Activated CD8-positive, alpha-beta memory T cell treated with anti-CD3 and anti-CD28 coated beads, Interleukin-2, amount 50 U/mL, for 1 hour (primary cell): ENCODE results near the gene C11orf68.
A peak's percentile ranks its signal among the peaks of the same experiment; 100 is the strongest.
"Not testable (repeated sequence)": the region's sequence is repeated elsewhere in the genome, so short reads cannot be mapped to it uniquely, and the experiment has no call there.

Source experiments
- DNase-seq: peaks from one replicate; pipeline ENCODE4 v3.0.0-alpha.2; 2020; ENCODE audit errors: extremely low read depth

Gene C11orf68

DNA sequence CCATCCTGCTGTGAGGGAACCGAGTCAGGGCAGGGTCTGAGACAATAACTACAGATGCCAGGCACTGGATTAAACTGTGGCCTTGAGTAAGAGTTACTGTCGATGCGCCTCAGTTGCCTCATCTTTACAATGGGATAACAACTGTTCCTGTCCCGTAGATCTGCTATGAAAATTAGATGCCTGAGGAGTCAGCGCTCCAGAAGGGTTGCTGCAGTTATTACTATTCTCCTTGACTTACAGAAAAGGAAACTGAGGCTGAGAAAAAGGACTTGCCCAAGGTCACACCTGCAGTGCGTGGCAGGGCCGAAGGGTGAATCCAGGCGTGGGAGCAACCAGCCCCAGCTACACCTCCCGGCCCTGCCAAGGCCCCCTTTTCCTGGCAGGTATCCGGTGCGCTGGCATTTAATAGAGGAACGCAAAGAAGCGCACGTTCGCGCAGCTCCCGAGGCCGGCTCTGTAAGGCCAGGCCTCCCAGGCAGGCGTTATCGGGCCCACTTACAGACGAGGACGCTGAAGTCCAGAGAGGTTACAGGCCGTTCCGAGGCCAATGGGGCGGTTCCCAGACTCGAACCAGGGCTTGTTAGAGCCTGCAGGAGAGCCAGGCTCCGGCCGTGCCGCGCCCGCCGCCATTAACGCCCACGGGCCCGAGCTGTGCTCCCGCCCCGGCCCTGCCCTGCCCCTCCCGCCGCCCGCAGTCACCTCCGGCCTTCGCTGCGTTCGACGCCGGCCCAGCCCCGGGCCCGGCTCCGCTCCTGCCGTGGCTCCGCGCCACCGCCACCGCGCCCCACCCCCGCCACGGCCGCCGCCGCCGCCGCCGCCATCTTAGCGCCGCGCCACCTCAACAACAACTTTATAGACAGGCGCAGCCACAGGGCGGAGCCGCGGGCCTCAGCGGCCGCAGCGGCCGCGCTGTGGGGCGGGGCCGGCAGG, at the start of gene C11orf68:
Gene C11orf68 (minus strand): TSS at position 852 of the 930 bp plus-strand sequence. CDS start 31 bp downstream, at position 821.
- DNase-seq: no peak

DNA sequence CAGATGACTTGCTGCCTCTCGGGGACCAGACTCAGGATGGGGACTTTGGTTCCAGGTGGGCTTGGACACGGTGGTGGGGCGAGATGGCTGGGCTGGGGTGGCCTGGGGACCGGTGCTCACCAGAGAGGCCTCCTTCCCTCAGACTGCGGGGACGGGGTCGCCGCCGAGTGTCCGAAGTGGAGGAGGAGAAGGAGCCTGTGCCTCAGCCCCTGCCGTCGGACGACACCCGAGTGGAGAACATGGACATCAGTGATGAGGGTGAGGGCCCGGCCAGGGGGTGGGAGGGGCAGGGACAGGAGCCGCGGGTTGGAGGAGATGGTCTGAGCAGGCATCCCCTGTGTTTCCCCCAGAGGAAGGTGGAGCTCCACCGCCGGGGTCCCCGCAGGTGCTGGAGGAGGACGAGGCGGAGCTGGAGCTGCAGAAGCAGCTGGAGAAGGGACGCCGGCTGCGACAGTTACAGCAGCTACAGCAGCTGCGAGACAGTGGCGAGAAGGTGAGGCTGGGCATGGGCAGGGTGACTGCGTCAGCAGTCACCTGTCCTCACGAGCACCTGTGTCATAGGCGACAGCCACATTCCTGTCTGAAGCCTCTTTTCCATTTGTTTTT, 48.6 kb upstream of the C11orf68 start:
- no peak for DNase-seq

DNA sequence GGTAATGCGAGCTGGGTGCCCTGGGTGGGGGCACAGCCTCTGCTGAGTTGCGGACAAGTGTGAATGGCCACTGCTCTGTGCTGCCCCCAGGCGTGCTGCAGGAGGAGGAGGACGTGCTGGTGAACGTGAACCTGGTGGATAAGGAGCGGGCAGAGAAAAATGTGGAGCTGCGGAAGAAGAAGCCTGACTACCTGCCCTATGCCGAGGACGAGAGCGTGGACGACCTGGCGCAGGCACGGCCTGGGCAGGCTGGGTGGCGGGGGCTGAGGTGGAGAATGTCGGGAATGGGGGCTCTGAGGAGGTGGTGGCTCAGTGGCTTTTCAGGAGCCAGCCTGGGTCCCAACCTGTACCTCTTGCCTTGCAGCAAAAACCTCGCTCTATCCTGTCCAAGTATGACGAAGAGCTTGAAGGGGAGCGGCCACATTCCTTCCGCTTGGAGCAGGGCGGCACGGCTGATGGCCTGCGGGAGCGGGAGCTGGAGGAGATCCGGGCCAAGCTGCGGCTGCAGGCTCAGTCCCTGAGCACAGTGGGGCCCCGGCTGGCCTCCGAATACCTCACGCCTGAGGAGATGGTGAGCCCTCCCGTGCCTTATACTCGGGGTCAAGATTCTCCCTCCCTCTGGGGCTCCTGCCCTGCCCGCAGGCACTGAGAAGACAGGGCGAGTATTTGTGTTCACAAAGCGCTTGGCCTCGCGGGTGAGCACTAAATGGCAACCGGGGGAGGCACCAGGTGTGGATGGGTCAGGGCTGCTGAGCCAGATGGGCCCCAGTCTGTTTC, 47.3 kb upstream of the C11orf68 start:
- DNase-seq: no peak

DNA sequence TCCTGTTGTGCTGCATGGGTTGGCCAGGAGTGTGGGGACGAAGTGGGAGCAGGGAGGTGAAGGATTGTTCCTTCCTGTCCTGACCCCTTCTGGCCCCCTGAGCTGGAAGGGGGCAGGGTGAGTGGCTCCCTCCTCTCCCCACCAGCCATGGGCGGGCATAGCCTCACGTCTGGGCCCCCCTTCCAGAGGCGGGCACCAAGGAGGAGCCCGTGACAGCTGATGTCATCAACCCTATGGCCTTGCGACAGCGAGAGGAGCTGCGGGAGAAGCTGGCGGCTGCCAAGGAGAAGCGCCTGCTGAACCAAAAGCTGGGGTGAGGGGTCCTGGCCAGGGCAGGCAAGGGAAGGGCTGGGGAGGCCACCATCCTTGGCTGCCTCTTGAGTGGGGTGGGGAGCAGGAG, 46.0 kb upstream of the C11orf68 start:
- DNase-seq: no peak

DNA sequence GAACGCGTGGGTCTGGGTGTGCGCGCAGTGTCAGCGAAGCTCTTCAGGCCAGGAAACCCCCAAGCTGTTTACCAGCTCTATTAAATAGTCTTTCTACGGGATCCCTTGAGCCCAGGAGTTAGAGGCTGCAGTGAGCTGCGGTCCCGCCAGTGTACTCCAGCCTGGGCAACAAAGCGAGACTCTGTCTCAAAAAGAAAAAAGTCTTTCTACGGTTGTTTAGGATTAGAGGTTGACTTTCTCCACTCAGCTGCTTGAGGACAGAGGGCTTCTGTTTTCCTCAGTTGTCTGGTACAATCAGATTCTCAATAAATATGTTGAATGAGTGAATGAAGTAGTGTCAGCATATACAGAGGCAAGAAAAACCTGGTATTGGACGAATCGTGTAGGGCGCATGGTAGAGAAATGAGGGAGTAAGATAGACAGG, 43.3 kb upstream of the C11orf68 start:
- no peak for DNase-seq

DNA sequence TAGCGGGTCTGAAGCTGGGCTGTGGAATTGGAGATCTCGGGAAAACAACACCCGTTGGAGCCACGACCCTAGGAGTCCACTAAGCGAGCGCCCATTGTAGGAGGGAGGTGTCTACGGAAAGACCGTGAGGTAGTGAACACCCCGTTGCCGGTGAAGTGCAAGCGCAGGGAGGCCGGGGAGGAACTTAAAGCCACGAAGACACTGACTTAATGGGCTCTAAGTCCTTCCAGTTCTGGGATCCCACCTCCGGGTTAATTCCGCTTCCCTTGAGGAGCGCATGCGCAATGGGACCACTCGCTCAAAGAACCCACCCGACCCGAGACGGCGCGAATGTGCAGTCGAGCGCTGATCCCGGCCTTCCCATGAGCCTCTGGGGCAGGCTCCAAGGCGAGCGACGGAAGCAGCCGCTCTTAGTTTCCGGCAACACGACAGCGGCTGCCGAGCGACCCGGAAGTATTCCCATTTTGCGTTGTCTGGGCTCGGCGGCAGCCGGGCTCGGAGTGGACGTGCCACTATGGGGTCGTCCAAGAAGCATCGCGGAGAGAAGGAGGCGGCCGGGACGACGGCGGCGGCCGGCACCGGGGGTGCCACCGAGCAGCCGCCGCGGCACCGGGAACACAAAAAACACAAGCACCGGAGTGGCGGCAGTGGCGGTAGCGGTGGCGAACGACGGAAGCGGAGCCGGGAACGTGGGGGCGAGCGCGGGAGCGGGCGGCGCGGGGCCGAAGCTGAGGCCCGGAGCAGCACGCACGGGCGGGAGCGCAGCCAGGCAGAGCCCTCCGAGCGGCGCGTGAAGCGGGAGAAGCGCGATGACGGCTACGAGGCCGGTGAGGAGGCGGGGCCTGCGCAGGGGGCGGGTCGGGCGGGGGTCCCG, 42.6 kb upstream of the C11orf68 start, which contains the start of gene SART1:
Gene SART1 (plus strand): TSS at position 468 of the 874 bp plus-strand sequence. CDS start 47 bp downstream, at position 515.
- peak; percentile 97 for DNase-seq

DNA sequence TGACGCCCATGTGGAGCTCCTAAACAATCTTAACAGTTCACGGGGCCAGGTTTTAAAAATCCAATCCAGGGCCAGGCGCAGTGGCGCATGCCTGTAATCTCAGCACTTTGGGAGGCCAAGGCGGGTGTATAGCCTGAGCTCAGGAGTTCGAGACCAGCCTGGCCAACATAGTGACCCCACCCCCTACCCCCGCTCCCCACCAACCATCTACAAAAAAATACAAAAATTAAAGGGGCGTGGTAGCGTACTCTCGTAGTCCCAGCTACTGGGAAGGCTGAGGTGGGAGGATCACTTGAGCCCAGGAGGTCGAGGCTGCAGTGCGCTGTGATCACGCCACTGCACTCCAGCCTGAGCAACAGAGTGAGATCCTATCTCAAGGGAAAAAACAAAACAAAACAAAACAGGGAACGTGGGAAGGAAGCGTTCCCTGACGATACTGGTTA, 42.0 kb upstream of the C11orf68 start:
- DNase-seq: no peak

DNA sequence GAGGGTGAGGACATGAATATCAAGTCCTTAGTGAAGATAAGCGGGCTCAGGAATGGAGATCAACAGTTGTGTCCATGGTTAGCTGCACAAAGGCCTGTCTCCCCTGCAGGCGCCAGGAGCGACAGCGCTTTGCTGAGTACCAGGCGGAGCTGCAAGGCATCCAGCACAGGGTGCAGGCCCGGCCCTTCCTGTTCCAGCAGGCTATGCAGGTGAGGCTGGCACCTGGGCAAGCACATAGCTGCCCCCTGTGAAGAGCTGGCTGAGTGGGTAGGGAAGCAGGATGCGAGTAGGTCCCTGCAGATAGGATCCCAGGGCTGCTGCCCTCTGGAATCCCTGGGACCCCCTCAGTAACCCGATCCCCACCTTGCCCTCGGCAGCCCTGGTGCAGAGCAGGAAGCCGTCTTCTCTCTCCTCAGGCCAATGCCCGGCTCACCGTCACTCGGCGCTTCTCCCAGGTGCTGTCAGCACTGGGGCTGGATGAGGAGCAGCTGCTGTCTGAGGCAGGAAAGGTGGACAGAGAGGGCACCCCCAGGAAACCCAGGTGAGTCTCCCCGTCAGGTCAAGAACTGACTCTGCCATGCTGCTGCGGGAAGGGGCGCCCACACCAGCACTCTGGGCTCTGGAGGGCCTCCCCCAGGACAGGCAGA, 40.0 kb upstream of the C11orf68 start:
- no peak for DNase-seq

DNA sequence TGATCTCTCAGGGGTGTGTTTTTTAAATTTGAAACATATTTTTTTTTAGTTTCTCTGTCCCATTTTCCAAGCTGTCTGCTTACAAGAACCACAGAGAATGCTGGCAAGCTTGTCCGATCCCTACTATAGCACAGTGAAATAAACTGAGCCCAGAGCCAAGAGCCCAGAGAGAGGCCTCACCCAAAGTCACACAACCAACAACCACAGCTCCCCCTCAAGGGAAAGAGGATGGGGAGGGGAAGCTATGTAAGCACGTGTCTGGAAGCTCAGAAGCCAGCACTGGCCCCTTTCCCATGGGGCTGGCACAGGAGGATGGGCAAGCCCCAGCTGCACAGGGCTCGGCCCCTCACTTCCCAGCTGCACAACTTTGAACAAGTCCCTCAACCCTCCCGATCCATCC, 39.4 kb upstream of the C11orf68 start:
- no peak for DNase-seq

DNA sequence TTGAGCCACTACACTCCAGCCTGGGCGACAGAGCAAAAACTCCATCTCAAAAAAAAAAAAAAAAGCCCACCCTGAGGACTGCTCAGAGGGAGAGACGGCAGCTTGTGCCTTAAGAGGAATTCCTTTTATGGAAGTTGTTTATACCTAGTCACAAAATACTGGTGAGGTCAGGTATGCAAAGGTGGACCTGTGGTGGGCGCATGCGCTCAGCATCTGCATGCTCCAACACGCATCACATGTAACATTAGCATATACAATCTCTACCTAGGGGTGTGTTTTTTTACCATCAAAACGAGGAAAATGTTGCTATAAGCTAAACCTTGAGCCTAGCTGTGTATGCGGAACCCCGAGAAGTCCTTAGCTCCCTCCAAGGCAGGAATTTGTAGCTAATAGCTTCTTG, 35.9 kb upstream of the C11orf68 start:
- no peak for DNase-seq

DNA sequence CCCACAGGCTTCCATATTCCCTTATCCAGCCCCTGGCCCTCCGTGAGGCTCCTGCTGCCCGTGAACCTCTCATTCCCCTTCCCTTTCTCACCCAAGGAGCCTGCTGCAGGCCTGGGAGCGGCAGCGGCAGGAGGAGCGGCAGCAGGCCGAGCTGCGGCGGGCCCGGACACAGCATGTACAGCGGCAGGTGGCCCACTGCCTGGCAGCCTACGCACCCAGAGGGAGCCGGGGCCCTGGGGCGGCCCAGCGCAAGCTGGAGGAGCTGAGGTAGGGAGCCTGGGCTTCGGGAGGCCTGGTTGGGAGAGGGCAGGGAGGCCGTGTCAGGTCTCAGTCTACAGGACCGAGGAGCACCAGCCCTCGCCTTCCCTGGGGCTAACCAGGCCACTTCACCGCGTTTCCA, 34.6 kb upstream of the C11orf68 start:
- no peak for DNase-seq

DNA sequence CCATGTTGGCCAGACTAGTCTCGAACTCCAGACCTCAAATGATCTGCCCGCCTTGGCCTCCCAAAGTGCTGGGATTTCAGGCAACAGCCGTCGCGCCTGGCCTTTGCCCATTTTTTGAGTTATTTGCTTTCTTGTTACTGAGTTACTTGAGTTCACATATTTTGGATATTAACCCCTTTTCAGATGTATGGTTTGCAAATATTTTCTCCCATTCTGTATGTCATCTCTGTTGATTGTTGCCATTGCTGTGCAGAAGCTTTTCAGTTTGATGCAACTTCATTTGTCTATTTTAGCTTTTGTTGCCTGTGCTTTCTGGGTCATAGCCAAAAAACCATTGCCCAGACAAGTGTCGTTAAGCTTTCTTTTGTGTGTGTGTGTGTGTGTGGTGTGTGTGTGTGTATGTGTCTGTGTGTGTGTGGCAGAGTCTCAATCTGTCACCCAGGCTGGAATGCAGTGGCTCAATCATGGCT, 33.2 kb upstream of the C11orf68 start:
- no peak for DNase-seq

DNA sequence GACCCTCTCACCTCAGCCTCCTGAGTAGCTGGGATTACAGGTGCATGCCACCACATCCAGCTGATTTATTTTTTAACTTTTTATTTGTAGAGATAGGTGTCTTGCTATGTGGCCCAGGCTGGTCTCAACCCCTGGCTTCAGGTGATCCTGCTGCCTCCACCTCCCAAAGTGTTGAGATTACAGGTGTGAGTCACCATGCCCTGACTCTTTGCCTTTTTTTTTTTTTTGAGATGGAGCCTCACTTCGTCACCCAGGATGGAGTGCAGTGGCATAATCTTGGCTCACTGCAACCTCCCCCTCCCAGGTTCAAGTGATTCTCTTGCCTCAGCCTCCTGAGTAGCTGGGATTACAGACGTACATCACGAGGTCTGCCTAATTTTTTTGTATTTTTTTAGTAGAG, 32.8 kb upstream of the C11orf68 start:
- not testable (repeated sequence) for DNase-seq

DNA sequence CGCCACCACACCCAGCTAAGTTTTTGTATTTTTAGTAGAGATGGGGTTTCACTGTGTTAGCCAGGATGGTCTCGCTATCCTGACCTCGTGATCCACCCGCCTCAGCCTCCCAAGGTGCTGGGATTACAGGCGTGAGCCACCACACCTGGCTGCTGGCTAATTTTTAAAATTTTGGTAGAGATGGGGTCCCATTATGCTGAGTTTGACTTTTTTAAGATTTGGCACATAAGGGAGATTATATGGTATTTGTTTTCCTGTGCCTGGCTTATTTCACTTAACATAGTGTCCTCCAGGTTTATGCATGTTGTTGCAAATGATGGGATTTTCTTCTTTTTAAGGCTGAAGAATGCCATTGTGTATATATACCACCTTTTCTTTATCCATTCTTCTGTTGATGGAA, 31.8 kb upstream of the C11orf68 start:
- not testable (repeated sequence) for DNase-seq

DNA sequence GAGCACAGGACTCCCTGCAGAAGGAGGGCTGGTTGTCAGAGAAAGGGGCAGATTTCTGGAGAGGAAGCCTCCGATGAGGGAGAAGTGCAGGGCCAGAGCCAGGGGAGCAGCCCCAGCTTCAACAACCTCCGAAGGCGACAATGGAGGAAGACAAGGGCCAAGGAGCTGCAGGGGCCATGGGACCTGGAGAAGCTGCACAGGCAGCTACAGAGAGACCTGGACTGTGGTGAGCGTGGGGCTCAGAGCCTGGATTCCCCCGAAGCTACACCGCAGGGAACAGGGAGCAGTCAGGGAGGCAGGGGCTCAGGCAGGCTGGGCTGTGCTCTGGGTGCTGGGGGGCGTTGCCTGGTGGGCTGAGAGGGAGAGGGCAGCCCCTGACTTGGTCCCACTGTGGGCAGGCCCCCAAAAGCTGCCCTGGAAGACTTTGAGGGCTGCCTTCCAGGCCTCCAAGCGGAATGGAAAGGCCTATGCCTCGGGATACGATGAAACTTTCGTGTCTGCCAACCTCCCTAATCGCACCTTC, 28.8 kb upstream of the C11orf68 start:
- no peak for DNase-seq

DNA sequence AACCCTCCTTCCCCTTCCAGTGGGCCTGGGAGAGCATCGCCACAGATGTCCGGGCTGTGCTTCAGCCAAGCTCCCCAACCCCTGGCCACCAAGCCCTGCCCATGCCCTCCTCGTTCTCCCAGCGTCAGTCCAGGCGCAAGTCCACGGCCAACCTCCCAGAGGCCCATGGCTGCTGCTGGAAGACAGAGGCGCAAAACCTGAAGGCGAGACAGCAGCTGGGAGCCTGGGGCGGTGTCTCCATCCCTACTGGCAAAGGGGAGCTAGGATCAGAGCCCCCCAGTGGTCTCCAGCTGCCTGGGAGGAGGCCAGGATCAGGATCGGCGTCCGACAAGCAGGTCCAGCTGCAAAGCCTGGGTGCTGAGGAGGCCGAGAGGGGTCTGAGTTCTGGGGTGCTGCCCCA, 28.3 kb upstream of the C11orf68 start:
- DNase-seq: no peak

DNA sequence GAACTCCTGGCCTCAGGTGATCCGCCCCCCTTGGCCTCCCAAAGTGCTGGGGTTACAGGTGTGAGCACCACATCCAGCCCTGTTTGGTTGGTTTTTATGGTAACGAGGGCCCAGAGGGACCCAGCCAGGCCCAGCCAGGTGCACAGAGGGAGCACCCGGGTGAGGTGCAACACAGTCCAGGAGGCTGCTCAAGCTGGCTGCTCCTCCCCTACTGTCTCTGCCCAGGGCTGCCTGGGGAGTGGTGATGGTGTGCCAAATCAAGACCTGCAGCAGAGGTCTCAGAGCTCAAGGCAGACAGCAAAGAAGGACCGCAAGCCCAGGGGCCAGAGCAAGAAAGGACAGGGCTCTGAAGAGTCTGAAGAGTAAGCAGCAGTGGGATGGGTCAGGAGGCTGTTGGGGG, 27.8 kb upstream of the C11orf68 start:
- no peak for DNase-seq

DNA sequence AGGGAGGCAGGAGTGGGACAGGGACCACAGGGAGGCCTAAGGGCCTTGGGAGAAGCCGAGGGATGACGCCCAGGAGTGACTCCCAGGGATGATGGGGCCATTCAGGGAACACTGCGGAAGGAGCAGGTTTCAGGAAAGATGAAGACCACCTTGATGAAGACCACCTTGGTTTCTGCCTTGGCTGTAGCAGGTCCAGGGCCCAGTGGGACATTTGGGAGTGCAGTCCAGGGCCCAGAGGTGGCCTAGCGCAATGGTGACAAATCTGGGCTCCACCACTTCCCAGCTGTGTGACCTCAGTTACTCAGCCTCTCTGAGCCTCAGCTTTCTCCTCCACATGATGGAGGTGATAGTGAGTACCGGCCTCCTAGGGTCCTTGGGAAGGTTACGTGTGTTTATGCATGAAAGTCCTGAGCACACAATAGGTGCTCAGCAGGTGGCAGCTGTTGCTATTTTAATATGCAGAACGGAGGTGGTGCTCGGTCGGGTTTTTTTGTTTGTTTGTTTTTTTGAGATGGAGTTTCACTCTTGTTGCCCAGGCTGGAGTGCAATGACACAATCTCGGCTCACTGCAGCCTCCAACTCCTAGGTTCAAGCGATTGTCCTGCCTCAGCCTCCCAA, 27.2 kb upstream of the C11orf68 start:
- no peak for DNase-seq

DNA sequence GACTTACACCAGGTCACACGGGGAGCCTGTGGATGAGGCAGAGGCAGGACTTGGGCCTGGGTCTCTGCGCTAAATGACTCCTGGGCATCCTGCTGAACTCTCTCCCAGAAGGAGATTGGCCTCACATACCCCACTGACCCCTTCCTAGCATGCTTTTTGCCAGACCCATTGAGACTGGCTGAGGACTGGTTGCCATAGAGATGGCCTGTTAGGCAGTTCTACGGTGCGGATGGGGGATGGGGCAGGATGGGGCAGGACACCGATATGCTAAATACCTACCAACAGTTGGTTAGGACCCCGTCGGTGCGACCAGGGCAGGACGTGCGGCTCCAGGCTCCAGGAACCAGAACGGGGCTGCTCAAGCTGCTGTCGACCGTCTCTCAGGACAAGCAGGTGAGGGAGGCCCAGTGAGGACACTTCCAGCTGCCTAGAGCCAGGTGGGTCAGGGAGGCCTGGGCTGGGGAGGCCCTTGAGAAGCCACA, 26.6 kb upstream of the C11orf68 start, which contains the start of gene TSGA10IP:
Gene TSGA10IP (plus strand): TSS at position 51 of the 482 bp plus-strand sequence. CDS start 196 bp downstream, at position 247.
- DNase-seq: no peak

DNA sequence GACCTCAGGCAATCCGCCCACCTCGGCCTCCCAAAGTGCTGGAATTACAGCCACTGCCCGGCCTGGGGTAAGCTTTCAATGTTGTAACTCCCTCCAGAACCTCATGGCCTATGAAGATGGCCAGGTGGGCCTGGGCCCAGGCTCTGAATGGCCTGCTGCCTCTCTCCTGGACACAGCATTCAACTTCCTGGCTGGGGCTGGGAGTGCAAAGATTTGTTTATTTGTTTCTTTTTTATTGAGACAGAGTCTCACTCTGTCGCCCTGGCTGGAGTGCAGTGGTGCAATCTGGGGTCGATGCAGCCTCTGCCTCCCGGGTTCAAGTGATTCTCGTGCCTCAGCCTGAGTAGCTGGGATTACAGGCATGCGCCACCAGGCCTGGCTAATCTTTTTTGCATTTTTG, 25.9 kb upstream of the C11orf68 start:
- DNase-seq: no peak
